RKO (cell line): Measurements from ENCODE around the gene DIAPH3.
A peak's percentile ranks its signal among the peaks of the same experiment; 100 is the strongest.

ENCODE experiments used
- DNase-seq: peaks from one replicate; pipeline ENCODE4 v3.0.0-alpha.2; 2016; ENCODE audit warnings: low spot score

The DIAPH3 gene

DNA sequence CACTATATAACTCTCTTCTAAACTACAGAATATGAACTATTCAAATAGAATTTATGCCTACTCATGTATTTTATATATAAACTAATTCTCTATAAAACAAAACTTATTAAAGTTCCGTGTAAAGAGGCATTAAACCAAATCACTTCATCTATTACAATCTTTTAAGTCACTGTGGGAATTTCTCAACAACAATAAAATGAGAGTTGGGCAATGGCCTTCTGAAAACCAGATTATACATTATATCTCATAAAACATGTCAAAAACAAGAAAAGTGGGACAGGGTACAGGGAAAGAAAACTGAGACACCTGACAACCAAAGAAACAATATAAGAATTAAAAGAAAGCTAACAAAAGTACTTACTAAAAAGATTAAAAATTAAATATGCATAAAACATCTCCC, 145.2 kb downstream of the DIAPH3 start:
- DNase-seq, result no peak

DNA sequence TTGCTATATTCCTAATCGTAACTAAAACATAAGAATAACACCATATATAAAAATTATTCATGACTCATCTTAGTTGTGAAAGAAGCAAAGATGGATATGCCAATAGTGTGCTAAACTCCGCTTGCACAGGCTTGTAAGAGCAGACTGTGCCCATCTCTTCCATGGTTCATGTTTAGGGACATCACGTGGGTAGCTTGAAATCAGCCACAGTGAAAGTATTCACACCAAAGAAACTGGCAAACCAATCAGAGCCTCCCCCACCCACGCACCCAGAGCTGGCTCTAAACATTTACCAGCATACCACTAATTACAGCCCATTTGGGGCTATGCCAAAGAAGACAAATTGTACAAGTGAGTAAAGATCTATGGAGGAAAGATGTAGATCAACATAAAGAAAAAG, 147.5 kb downstream of the DIAPH3 start:
- no peak for DNase-seq

DNA sequence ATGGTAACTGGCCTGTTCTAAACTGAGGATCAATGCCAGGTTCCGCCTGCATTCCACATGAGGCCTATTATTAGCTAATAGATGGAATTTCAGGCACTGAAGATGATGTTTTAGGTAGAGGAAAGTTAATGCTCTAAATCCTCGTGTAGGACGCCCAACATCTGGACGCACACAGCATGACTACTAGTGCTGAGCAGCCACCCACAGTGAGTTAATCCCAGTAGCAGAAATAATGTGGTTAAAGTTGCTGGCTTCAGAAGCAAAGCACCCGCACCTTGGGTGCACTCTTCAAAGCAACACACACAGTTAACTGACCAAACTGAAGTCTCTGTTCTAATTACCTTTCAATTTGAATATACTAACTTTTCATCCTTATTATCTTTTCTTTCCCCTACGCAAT, 150.6 kb downstream of the DIAPH3 start:
- no peak for DNase-seq

DNA sequence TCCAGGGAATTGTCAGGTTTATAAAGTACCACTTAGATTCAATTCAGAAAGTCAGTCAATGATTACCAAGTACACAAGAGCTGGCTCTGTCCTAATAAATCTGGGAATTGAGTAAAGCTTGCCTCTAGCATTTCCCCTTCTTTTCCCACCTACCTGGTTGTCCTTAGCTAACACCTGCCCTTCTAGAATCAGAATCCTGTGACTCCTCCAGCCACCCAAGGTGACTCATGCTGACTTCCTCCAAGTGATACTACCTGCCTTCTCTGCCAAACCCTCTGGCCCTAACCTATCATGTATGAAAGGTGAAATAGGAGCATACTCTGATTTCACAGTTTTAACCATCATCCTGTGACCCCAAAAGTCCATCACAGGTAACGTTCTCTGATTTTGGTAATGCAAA, 151.2 kb downstream of the DIAPH3 start:
- no peak for DNase-seq

DNA sequence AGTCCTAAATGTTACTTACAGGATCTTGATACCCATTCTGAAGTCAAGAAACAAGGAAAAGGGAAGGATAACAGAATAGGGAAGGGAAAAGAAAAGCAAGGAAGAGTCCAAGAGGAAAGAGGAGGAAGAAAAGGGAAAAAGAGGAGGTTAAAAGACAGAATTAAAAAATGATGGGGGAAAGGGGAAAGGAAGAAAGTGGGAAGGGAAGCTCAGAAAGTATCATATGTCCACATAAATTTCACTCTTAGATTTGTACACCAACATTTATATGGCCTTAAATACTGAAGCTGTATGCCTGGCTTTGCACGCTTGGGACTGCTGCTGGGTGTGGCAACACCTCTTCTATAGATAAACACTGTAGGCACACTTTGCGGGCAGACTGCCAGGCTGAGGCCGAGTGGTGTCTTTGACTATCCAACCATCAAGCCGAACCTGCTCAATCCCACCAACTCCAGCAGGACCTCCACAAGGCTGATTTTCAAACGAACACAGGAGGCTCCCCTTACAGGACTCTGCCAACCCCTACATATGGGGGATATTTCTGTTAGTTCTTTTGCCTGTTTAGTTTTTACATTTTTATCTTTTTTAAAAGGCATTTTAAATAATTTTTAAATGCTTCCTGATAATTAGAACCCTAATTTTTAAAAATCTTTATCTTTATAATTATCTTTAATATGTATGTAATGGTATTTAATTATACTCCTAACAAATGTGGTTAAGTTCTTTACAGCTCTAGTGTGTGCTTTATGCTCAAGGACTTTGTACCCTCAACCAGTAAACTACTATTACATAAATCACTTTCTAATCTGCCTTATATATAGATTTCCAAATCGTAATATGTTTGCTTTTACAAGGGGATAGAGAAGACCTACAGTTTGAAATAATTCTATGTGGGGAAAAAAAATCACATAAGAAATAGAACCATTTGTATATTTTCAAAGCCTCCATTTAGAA, 154.2 kb downstream of the DIAPH3 start:
- DNase-seq, result no peak

DNA sequence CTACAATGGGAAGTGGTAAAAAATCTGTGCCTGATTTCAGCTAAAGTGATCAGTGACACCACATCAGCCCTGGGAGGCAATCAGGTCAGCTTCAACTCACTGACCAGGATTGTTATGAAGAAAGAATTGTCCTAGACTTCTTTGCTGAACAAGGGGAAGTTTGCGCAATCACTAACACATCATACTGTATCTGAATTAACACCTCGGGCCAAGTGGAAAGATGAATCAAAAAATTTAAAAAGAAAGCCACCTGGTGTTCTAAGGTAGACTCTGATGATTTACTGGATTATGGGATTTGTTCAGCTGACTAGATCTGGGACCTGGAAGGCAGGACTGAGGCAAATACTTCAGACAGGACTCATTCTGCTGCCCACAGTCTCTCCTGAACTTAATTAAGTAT, 161.8 kb downstream of the DIAPH3 start:
- DNase-seq, result no peak

DNA sequence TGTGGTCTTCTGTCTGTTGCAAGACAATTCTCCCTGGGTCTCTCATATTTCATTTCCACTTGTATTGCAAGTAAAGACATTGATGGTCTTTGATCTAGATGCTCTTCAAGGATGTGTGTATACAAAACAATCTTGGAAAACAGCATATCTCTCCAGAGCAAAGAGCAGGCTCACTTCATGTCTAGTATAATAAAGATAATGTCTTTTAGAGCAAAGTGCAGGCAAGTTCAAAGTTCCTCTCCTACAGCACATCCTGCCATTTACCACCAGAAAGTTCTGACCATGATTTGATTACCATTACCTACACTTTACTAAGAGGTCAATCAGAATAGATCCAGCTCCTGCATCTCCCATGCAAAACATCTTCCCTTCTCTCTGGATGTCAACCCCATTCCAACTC, 162.8 kb downstream of the DIAPH3 start:
- no peak for DNase-seq

DNA sequence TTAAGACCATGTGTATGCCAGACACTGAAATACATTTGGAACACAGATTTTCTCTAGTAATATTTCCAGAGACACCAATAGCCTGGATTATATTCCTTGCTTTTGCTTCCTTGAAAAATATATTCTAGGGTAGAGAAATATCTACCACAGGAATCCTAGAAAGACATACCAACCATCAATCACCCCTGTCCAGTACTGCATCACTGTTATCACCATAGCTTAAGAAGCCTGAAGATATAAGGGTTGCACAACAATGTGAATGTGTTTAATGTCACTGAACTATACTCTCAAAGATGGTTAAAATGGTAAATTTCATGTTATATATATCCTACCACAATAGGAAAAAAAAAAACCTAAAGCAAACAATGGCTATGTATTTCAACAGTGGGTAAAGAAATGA, 163.6 kb downstream of the DIAPH3 start:
- DNase-seq, result no peak

DNA sequence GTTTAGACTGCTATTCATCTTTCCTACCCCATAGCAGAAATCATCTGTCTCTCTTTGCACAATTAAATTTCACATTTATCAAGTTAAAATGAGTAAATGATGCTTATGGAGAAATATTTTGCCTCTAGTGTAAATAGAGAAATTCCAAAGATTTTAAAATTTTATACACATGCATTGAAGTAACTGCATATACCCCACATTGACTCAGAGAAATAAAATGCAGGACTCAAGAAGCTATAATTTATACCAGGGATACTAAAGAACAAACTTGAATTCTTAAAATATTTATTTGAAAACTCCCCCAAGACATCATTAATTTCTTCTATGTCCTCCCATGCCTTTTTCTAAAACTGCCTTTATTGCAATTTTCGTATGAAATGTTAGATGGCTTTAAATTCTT, 165.8 kb downstream of the DIAPH3 start:
- DNase-seq, result no peak

DNA sequence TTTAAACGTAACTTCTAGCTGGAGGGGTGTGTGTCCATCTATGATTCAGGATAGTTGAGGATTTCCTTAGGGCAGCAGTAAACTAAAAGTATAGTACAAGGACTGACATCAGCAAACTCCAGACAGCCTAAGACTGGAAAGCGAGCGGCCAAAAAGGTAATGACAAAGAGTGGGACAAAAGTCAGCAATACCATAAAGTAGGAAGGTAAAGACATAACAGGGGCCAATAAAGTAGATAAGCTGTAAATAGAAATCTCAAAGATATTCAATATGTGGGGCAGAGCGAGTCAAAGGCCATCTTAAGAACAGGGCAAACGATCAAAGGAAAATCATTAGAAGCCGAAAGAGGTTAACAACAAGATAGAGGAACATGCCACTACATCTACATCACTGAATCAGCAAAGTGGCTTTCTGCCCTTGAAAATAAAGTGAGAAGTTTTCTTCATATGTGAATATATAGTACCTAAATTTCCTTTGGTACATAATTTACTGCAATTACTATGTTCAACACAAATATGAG, 167.2 kb downstream of the DIAPH3 start:
- no peak for DNase-seq

DNA sequence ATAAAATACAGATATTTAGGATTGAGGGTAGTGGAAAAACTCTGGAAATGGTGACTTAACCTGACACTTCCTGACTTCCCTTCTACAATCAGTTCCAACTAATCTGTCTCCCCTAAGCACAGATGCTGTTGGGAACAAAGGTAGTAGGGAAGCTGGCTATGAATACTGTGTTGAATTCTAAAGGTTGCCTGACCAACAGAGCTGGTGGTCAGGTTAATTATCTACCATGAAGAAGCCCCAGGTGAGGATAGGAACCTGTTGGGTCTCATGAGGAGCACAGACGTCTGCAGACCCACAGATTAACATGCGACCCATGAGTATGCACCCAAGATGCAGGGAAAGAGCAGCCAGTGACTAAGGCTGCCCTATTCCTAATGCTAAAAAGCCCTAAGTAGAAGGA, 172.3 kb downstream of the DIAPH3 start:
- DNase-seq, result no peak

DNA sequence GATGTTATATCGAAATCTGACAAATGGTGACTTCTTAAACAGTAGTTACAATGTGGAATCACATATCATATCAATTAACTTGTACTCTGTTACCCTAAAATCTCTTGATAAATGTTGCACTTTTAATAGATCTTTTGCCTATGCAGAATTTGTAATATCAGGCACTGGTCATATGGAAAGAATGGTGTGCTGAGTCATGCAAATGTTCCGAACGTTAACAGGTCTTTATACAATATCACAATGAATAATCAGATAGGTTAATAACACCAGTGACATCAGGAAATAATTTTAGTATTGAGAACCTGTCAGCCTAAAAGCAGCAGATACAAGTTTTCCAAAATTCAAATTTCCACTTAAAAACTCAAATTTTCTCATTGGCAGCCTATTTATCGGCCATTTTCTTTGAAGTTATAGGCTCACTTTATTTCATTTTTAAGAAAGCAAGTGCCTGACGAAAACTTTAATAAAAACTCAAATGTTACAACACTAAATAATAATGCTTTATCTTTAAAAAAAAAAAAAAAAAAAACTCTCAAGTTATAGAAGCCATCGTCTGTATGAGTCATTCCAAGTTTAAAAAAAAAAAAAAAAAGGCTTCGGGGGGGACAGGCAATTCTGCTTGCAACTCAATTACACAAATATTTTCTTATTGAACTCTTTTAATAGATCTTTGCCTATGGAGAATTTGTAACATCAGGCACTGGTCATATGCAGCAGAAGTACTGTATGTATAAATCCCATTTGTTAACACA, 180.9 kb downstream of the DIAPH3 start:
- peak; percentile 6 for DNase-seq

DNA sequence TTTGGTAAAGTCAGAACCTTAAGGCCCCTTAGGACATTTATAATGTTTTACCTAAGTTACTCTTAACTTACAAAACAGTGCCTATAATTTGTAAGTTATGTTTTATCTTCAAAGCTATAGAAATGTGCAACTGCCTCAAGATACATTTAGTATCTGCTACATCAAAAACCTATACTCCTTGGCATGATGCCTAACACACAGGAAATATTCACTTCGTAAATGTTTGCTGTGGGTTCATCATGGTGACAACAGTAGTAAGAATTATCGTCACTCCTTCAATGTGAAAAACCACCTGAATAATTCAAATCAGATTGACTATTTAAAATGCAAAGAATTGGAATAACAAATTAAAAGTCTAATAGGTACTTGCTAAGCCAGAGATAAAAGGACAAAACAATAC, 184.1 kb downstream of the DIAPH3 start:
- no peak for DNase-seq

DNA sequence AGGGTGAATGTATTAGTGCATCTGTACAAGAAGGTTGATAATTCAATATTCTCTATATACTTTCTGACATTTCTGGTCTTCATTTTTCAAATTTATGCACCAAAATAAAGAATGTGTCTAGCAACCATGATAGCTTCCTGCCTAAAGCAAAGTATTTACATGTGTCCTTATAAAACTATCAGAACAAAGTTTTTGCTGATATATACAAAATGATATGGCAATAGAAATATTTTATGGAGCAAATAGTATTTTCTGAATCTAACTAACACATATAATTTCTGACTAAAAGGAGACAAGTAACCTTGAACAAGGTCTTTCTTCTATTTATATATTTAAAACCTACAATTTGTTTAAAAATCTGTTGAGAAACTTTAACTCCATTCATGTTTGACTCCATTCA, 184.9 kb downstream of the DIAPH3 start:
- DNase-seq, result no peak

DNA sequence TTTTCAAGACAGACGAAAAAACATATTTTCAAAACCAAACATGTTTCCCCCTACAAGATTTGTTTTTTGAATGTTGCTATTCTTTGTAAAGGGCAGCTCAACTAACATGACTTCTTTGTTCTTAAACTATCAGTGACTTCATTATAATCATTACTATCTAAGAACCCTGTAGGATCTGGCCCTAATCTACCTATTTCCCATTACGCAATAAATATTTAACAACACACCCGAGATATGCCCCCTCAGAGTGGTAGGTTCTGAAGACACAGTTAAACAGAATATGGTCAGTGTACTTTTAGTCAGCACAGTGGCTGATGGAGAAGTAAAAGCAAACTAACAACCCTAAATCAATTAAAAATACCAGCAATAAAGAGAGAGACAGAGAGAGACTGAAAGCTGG, 186.9 kb downstream of the DIAPH3 start:
- no peak for DNase-seq

DNA sequence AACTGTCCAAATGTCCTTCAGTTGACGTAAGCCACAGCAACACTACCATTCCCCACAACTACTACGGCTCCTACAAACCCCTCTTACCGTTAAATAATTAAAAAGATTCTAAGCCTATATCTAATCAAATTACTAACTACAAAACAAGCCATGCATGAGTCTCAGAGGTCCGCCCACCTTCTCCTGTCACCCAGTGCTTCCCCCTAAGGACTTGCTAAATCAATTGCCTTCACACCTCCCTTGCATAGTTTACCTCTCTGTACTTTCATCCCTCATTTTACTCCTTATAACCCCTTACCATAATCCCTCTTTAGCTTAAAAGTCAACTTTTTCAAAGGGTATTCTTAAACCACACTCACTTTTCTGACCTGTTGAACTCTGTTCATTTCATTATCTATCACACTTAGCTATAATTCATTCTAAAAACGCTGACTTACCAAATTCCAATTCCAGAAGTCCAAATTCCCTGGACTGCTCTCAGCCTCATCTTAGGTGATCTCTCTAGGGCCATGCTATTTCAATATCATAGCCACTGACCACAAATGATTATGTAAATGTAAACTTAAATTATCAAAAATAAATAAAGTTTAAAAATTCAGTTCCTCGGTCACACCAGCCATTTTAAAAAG, 187.8 kb downstream of the DIAPH3 start:
- no peak for DNase-seq

DNA sequence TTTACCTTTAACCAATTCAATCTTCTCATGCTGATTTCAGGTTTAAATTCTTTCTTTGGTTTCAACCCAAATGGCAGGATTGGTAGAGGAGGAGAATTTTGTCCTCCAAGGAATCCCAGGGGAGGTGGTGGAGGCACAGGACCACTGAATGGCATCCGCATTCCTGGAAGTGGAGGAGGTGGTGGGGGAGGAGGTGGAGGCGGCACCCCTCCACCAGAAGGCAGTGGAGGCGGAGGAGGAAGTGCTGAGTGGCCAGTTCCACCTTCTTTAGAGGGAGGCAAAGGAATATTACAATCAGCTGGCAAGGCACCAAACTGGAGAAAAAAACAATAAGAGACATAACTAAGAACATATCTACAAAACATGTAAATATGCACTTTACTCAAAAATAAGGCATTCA, 192.9 kb downstream of the DIAPH3 start:
- DNase-seq, result no peak

DNA sequence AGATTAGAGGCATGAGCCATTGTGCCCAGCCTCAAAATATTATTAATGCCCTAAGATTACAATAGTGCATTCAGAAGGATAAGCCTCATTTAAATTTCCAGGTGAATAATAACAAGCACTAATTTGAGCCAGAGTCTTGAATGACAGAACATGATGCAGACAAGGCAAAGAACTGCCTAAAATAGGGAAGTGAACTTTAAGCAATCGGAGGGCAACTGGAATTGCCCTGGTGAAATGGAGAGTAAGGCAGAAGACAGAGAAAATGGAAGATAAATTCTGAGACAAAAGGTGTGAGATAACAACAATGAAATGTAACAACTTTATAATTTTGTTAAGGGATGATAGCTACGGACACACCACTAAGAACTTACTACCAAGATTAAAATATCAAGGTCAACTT, 199.9 kb downstream of the DIAPH3 start:
- DNase-seq, result no peak

DNA sequence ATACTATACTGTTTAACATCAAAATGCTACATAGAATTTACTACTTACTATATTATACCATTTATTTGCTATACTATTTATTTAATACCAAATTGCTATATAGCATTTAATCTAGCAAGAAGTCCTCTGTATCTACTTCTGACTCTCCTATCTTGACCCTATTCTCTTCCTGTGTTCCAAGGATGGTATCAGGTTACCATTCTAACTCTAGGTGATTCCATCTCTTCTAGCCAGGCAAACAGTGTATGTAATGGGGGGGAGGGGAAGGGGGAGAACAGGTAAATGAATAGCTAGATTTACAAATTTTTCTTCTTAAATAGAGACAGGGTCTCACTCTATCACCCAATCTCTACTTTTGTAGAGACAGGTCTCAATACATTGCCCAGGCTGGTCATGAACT, 200.3 kb downstream of the DIAPH3 start:
- DNase-seq, result no peak

DNA sequence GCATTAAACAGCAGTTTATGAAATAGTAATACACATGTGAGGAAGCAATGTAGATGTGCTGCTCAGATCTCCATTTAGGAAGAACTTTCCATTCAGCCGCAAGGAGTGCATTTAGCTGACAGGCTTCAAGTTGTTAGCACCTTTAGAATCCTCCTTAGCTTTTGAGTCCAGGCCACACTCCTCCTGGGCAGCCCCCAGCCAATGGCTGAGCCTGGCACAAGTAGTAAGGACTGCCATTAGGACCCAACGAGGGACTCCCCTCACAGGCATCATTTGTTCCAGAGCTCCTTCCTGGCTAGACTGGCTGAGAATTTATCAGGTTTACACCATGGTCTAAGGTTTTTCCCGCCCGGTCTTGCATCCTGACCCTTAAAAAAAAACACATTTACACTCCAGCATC, 201.4 kb downstream of the DIAPH3 start:
- DNase-seq, result no peak

DNA sequence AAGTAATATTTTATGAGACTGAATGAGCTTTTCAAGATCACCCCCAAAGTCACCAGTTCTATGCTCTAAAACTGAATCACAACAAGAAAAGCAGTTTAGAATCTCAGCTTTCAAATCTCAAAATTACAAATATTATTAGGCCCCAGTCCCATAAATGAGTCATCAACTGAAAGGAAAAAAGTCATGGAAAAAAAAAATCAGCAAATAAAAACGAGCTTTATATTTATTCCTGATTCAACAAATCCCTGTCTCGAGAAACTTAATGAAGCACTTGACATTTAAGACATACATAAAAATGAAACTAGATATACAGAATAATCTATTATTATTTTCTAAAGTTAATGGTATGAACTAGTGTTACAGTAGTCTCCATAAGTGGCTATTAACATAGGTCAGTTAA, 203.0 kb downstream of the DIAPH3 start:
- no peak for DNase-seq

DNA sequence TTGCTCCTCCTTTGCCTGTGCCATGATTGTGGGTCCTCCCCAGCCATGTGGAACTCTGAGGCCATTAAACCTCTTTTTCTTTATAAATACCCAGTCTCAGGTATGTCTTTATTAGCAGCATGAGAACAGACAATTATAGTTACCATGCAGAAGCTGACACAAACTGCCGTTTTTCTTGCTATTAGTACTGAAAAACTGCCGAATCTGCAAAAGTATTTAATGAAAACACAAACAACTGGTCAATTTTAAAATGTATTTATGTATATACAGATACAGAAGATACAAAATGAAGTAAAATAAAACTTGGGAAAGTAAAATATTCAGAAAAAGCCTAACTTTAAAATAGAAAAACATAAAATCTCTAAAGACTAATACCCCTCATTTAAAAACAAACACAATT, 206.3 kb downstream of the DIAPH3 start:
- no peak for DNase-seq

DNA sequence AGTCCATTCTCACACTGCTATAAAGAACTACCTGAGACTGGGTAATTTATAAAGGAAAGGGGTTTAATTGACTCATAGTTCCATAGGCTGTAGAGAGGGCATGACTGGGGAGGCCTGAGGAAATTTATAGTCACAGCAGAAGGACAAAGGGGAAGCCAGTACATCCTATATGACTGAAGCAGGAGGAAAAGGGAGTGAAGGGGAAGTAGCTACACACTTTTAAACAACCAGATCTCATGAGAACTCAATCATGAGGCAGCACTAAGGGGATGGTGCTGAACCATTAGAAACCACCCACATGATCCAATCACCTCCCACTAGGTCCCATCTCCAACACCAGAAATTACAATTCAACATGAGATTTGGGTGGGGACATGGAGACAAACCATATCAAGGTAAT, 209.1 kb downstream of the DIAPH3 start:
- no peak for DNase-seq
